Right renal pelvis (tissue), 4 donors: ENCODE results near the gene ATRNL1. TPM values are rescaled to one million over a fixed set of nuclear protein-coding genes. Genes with fewer than 3 reads are reported as not detected.

ENCODE experiments used
- DNase-seq, 4 donors: peaks; one replicate each; pipeline ENCODE4 v3.0.0-alpha.2; 2013; ENCODE audit warnings: low read depth in 4 of 4, low spot score in 3 of 4, missing footprints in 1 of 4
- polyA plus RNA-seq, 4 donors: library from polyadenylated mRNA; unstranded; fragments of 120-200 nt; gene quantifications; one replicate each; pipeline ENCODE4 v1.2.1, GENCODE V29; 2013; ENCODE audit not compliant: insufficient read length in 4 of 4

The ATRNL1 gene
- polyA plus RNA-seq, 4 donors = 21.9 to 31.7 (median 28.9) TPM

GRCh38 chr10:115572740-115573455, 479.7 kb downstream of the ATRNL1 start:
- no peak for DNase-seq

- DNase-seq = no peak
Observed at GRCh38 chr10:115580239-115580638, 487.1 kb downstream of the ATRNL1 start.

- no peak for DNase-seq
Observed at GRCh38 chr10:115593060-115593459, 499.9 kb downstream of the ATRNL1 start.

- DNase-seq = no peak
Observed at GRCh38 chr10:115604627-115605026, 511.5 kb downstream of the ATRNL1 start.

- DNase-seq = no peak
Observed at GRCh38 chr10:115606086-115606485, 512.9 kb downstream of the ATRNL1 start.

GRCh38 chr10:115606741-115607140, 513.6 kb downstream of the ATRNL1 start:
- DNase-seq = no peak

GRCh38 chr10:115624448-115624847, 531.3 kb downstream of the ATRNL1 start:
- no peak for DNase-seq

- DNase-seq = no peak
Observed at GRCh38 chr10:115628616-115629015, 535.5 kb downstream of the ATRNL1 start.

- no peak for DNase-seq
Observed at GRCh38 chr10:115638246-115638645, 545.1 kb downstream of the ATRNL1 start.

GRCh38 chr10:115649217-115649616, 556.1 kb downstream of the ATRNL1 start:
- no peak for DNase-seq

GRCh38 chr10:115653473-115653872, 560.3 kb downstream of the ATRNL1 start:
- DNase-seq = no peak

- no peak for DNase-seq
Observed at GRCh38 chr10:115654961-115655360, 561.8 kb downstream of the ATRNL1 start.

- DNase-seq = no peak
Observed at GRCh38 chr10:115657161-115657860, 564.1 kb downstream of the ATRNL1 start.

GRCh38 chr10:115659616-115660015, 566.5 kb downstream of the ATRNL1 start:
- DNase-seq = no peak

- no peak for DNase-seq
Observed at GRCh38 chr10:115660391-115660790, 567.2 kb downstream of the ATRNL1 start.

- DNase-seq = no peak
Observed at GRCh38 chr10:115662422-115662821, 569.3 kb downstream of the ATRNL1 start.

- DNase-seq = no peak
Observed at GRCh38 chr10:115665549-115665948, 572.4 kb downstream of the ATRNL1 start.

GRCh38 chr10:115674496-115674895, 581.3 kb downstream of the ATRNL1 start:
- no peak for DNase-seq

- DNase-seq = no peak
Observed at GRCh38 chr10:115696747-115697146, 603.6 kb downstream of the ATRNL1 start.

GRCh38 chr10:115706026-115706425, 612.9 kb downstream of the ATRNL1 start:
- DNase-seq = no peak

GRCh38 chr10:115706488-115707076, 613.4 kb downstream of the ATRNL1 start:
- peak; percentile 7 to 22 (median 15) for DNase-seq

- no peak for DNase-seq
Observed at GRCh38 chr10:115710136-115710535, 617.0 kb downstream of the ATRNL1 start.
